ENCODE measurements around the gene ACP7. TPM values are rescaled to one million over a fixed set of nuclear protein-coding genes. Genes with fewer than 3 reads are reported as not detected.

Gene ACP7
- total and polyA plus RNA-seq, 2 experiments from 2014 or later, result not detected

- peaks cover 17% of the 10 kb centered on the region for H3K4me1 ChIP-seq (ENCODE audit: low read depth)
- H3K4me3 ChIP-seq, result no peak overlapping the region
- peak in 1 of 2 donors; percentile 32 for DNase-seq (ENCODE audit: low read depth in 1 of 2, low spot score in 1 of 2)
- TF ChIP-seq CTCF (IDR thresholded peaks at IDR 0.05; ENCODE audit: low read depth, low read length), result no peak
- no peaks in the 10 kb centered on the region for H3K27me3 ChIP-seq
- H3K9me3 ChIP-seq (ENCODE audit: low read depth), result no peaks in the 10 kb centered on the region
- peak overlapping the region; percentile 68 for H3K27ac ChIP-seq
- H3K36me3 ChIP-seq, result no peaks in the 10 kb centered on the region
Observed at GRCh38 chr19:39156326-39157230, 72.4 kb downstream of the ACP7 start.

GRCh38 chr19:39157275-39157996 lies 73.3 kb downstream of the ACP7 start:
- H3K9me3 ChIP-seq (ENCODE audit: low read depth), result no peaks in the 10 kb centered on the region
- peak overlapping the region; percentile 68 for H3K27ac ChIP-seq
- TF ChIP-seq CTCF (IDR thresholded peaks at IDR 0.05; ENCODE audit: low read depth, low read length), result no peak
- H3K4me1 ChIP-seq (ENCODE audit: low read depth), result peaks cover 17% of the 10 kb centered on the region
- H3K4me3 ChIP-seq, result no peak overlapping the region
- no peaks in the 10 kb centered on the region for H3K27me3 ChIP-seq
- DNase-seq (ENCODE audit: low read depth in 1 of 2, low spot score in 1 of 2), result no peak
- no peaks in the 10 kb centered on the region for H3K36me3 ChIP-seq

- Histone ChIP-seq H3K4me3 (no peak overlapping the region), H3K27ac (no peak overlapping the region)
- TF ChIP-seq CTCF (IDR thresholded peaks at IDR 0.05; ENCODE audit: low read depth, low read length), result no peak
Observed at GRCh38 chr19:39157997-39158389, 73.8 kb downstream of the ACP7 start.

GRCh38 chr19:39158646-39159260 lies 74.6 kb downstream of the ACP7 start:
- no peak for DNase-seq (ENCODE audit: low read depth in 1 of 2, low spot score in 1 of 2)
- no peaks in the 10 kb centered on the region for H3K9me3 ChIP-seq (ENCODE audit: low read depth)
- no peaks in the 10 kb centered on the region for H3K27me3 ChIP-seq
- H3K27ac ChIP-seq, result no peak overlapping the region
- peaks cover 17% of the 10 kb centered on the region for H3K4me1 ChIP-seq (ENCODE audit: low read depth)
- no peak overlapping the region for H3K4me3 ChIP-seq
- no peak for TF ChIP-seq CTCF (IDR thresholded peaks at IDR 0.05; ENCODE audit: low read depth, low read length)
- no peaks in the 10 kb centered on the region for H3K36me3 ChIP-seq

More at GRCh38 chr19:39157997-39158389, 73.8 kb downstream of the ACP7 start:
- no peak for DNase-seq (ENCODE audit: low read depth in 1 of 2, low spot score in 1 of 2)
- H3K9me3 ChIP-seq (ENCODE audit: low read depth), result no peaks in the 10 kb centered on the region
- H3K36me3 ChIP-seq, result no peaks in the 10 kb centered on the region
- H3K4me1 ChIP-seq (ENCODE audit: low read depth), result peaks cover 17% of the 10 kb centered on the region
- H3K27me3 ChIP-seq, result no peaks in the 10 kb centered on the region

GRCh38 chr19:39160523-39160861 lies 76.3 kb downstream of the ACP7 start:
- Histone ChIP-seq H3K27ac (no peak overlapping the region), H3K9me3 (ENCODE audit: low read depth) (no peaks in the 10 kb centered on the region), H3K27me3 (no peaks in the 10 kb centered on the region), H3K4me3 (no peak overlapping the region), H3K36me3 (no peaks in the 10 kb centered on the region), H3K4me1 (ENCODE audit: low read depth) (peaks cover 14% of the 10 kb centered on the region)
- peak in 1 of 2 donors; percentile 84 for DNase-seq (ENCODE audit: low read depth in 1 of 2, low spot score in 1 of 2)
- TF ChIP-seq CTCF (IDR thresholded peaks at IDR 0.05; ENCODE audit: low read depth, low read length), result no peak

Other genes with a start within 250 kb of the ACP7 start
- 300 and 326 TPM in 2 replicates for gene HNRNPL, start 234.4 kb upstream of the ACP7 start, total RNA-seq
- 240 and 291 TPM in 2 replicates for gene HNRNPL, start 234.4 kb upstream of the ACP7 start, polyA plus RNA-seq
- 8.4 and 8.9 TPM in 2 replicates for gene RINL, start 206.1 kb upstream of the ACP7 start, total RNA-seq
- gene RINL, start 206.1 kb upstream of the ACP7 start, polyA plus RNA-seq, result 3.9 and 10.6 TPM in 2 replicates
- gene SIRT2, start 184.8 kb upstream of the ACP7 start, total RNA-seq, result 33.4 and 42.2 TPM in 2 replicates
- gene SIRT2, start 184.8 kb upstream of the ACP7 start, polyA plus RNA-seq, result 33.5 and 40.7 TPM in 2 replicates
- 14.7 and 26.9 TPM in 2 replicates for gene NFKBIB, start 184.4 kb upstream of the ACP7 start, total RNA-seq
- gene NFKBIB, start 184.4 kb upstream of the ACP7 start, polyA plus RNA-seq, result 19.6 and 21.5 TPM in 2 replicates
- 1.4 and 2.6 TPM in 2 replicates for gene CCER2, start 172.2 kb upstream of the ACP7 start, total RNA-seq
- gene CCER2, start 172.2 kb upstream of the ACP7 start, polyA plus RNA-seq, result 3.0 and 3.1 TPM in 2 replicates
- gene SARS2, start 153.6 kb upstream of the ACP7 start, total RNA-seq, result 37.2 and 43.0 TPM in 2 replicates
- gene SARS2, start 153.6 kb upstream of the ACP7 start, polyA plus RNA-seq, result 52.3 and 78.9 TPM in 2 replicates
- 48.0 and 52.0 TPM in 2 replicates for gene MRPS12, start 153.4 kb upstream of the ACP7 start, total RNA-seq
- gene MRPS12, start 153.4 kb upstream of the ACP7 start, polyA plus RNA-seq, result 72.2 and 84.7 TPM in 2 replicates
- 30.9 and 65.3 TPM in 2 replicates for gene FBXO17, start 108.6 kb upstream of the ACP7 start, total RNA-seq
- 39.3 and 65.3 TPM in 2 replicates for gene FBXO17, start 108.6 kb upstream of the ACP7 start, polyA plus RNA-seq
- gene FBXO27, start 51.8 kb upstream of the ACP7 start, total RNA-seq, result 17.8 and 21.0 TPM in 2 replicates
- gene FBXO27, start 51.8 kb upstream of the ACP7 start, polyA plus RNA-seq, result 9.1 and 13.4 TPM in 2 replicates
- 28.7 and 57.9 TPM in 2 replicates for gene PAK4, start 41.4 kb downstream of the ACP7 start, total RNA-seq
- 32.5 and 62.2 TPM in 2 replicates for gene PAK4, start 41.4 kb downstream of the ACP7 start, polyA plus RNA-seq
- gene NCCRP1, start 112.6 kb downstream of the ACP7 start, total RNA-seq, result 10.3 and 16.1 TPM in 2 replicates
- 10.0 and 17.5 TPM in 2 replicates for gene NCCRP1, start 112.6 kb downstream of the ACP7 start, polyA plus RNA-seq
- gene SYCN, start 119.9 kb downstream of the ACP7 start, total RNA-seq, result not detected in 2 replicates
- not detected in 2 replicates for gene SYCN, start 119.9 kb downstream of the ACP7 start, polyA plus RNA-seq
- not detected in 2 replicates for gene IFNL3, start 160.6 kb downstream of the ACP7 start, total RNA-seq
- gene IFNL3, start 160.6 kb downstream of the ACP7 start, polyA plus RNA-seq, result not detected in 2 replicates
- not detected in 2 replicates for gene IFNL4, start 164.5 kb downstream of the ACP7 start, total RNA-seq
- 0.17 TPM in 1 of 2 replicates, not detected in the other for gene IFNL4, start 164.5 kb downstream of the ACP7 start, polyA plus RNA-seq
- not detected in 2 replicates for gene IFNL2, start 184.0 kb downstream of the ACP7 start, total RNA-seq
- gene IFNL2, start 184.0 kb downstream of the ACP7 start, polyA plus RNA-seq, result not detected in 2 replicates
- not detected in 2 replicates for gene IFNL1, start 212.0 kb downstream of the ACP7 start, total RNA-seq
- not detected in 2 replicates for gene IFNL1, start 212.0 kb downstream of the ACP7 start, polyA plus RNA-seq
- 10.3 and 19.4 TPM in 2 replicates for gene LRFN1, start 236.5 kb downstream of the ACP7 start, total RNA-seq
- 12.4 and 18.6 TPM in 2 replicates for gene LRFN1, start 236.5 kb downstream of the ACP7 start, polyA plus RNA-seq

Data from cardiac muscle cell (in vitro differentiated cells and primary cell).